ENCODE measurements around the gene EYA2. TPM values are rescaled to one million over a fixed set of nuclear protein-coding genes. Genes with fewer than 3 reads are reported as not detected.
A peak's percentile ranks its signal among the peaks of the same experiment; 100 is the strongest.

EYA2 gene
- total and polyA plus RNA-seq, 7 donors, result 1.2 to 11.8 (median 3.3) TPM

DNA sequence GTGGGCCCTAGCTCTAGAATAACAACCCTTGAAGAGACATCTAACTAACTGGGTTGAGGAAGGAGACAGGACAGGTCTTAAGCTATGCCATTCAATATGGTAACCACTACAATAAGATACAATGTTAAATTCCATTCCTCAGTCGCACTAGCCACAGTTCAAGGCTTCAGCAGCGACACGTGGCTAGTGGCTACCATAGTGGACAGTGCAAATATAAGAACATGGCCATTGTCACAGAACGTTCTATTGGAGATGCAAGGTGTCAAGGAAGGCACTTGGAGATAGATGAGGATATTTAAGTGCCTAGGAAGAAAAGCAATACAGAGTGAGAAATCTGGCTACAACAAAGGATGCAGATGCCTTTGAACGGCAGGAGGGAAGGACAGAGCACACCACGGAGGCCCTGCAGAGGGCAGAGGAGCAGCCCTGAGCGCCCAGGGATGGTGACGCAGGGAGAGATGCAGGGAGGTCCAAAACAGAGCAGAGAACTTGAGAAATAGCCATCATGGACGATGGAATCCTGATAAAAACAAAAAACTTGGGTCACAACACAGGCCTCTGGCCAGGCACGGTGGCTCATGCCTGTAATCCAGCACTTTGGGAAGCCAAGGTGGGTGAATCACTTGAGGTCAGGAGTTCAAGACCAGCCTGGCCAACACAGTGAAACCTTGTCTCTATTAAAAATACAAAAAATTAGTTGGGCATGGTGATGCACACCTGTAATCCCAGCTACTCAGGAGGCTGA is 321.2 kb downstream of the EYA2 start:
- no peak overlapping the region for H3K27ac ChIP-seq
- 91 to 97% methylated on average over 10 of the region's 10 CpGs for WGBS, 2 donors
- no peak for DNase-seq

DNA sequence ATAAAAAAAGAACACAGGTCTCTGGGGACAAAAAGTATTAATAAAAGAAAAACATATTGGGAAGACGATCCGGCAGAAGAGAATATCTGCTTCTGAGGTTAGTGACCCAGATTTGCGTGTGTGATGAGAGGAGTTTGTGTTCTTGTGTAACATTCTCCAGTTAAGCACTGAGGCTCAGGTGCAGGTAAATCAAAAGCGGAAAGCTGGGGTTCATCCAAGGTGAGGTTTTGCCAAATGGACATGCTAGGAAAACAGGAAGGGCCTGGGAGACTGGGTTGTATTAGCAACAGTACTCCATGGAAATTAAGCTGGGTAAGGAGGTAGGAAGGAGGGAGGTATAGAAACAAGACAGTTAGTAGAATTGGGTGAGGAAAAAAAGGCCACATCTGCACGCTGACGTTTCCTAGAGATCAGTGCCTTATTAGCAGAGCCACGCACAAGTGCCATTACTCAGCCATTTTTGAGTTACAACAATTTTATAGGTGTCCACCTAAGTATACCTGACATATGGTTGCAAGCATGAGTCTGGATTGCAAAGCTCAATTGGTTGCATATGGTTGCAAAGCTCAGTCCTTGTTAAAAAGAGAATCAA is 322.3 kb downstream of the EYA2 start:
- no peak for DNase-seq
- H3K27ac ChIP-seq, result no peak overlapping the region
- WGBS, 2 donors, result 88 to 95% methylated on average over 7 of the region's 7 CpGs
- peaks cover 0 to 10% (median 0%) of the 10 kb centered on the region in 4 donors for H3K4me1 ChIP-seq
- TF ChIP-seq POLR2AphosphoS5 (IDR thresholded peaks at IDR 0.05) (no peak), CTCF (IDR thresholded peaks at IDR 0.05) (no peak), POLR2A (IDR thresholded peaks at IDR 0.05) (no peak), EP300 (IDR thresholded peaks at IDR 0.05) (no peak)
- H3K4me3 ChIP-seq, result no peak overlapping the region
- H3K9me3 ChIP-seq, result no peaks in the 10 kb centered on the region
- H3K27me3 ChIP-seq, result no peaks in the 10 kb centered on the region
- H3K36me3 ChIP-seq, result peaks cover 4 to 98% (median 41%) of the 10 kb centered on the region in 4 donors
- intact Hi-C loops (cut with DNase I), result no loop called here

More for the DNA sequence above, 321.2 kb downstream of the EYA2 start:
- intact Hi-C loops (cut with DNase I), result no loop called here
- Histone ChIP-seq H3K4me1 (peaks cover 0 to 10% (median 0%) of the 10 kb centered on the region in 4 donors), H3K9me3 (no peaks in the 10 kb centered on the region), H3K27me3 (no peaks in the 10 kb centered on the region), H3K4me3 (no peak overlapping the region), H3K36me3 (peaks cover 1 to 98% (median 37%) of the 10 kb centered on the region in 4 donors)
- no peak for TF ChIP-seq CTCF (IDR thresholded peaks at IDR 0.05)
- TF ChIP-seq POLR2AphosphoS5 (IDR thresholded peaks at IDR 0.05), result no peak
- no peak for TF ChIP-seq POLR2A (IDR thresholded peaks at IDR 0.05)
- TF ChIP-seq EP300 (IDR thresholded peaks at IDR 0.05), result no peak

- H3K36me3 ChIP-seq, result peaks cover 7 to 98% (median 40%) of the 10 kb centered on the region in 4 donors
- DNase-seq, result no peak
- no peak overlapping the region for H3K4me3 ChIP-seq
- H3K27ac ChIP-seq, result no peak overlapping the region
- H3K27me3 ChIP-seq, result no peaks in the 10 kb centered on the region
- no peak for TF ChIP-seq POLR2A (IDR thresholded peaks at IDR 0.05)
- TF ChIP-seq EP300 (IDR thresholded peaks at IDR 0.05), result no peak
- TF ChIP-seq POLR2AphosphoS5 (IDR thresholded peaks at IDR 0.05), result no peak
- no peak for TF ChIP-seq CTCF (IDR thresholded peaks at IDR 0.05)
- WGBS, 2 donors, result 89 to 91% methylated on average over 12 of the region's 12 CpGs
- no peaks in the 10 kb centered on the region for H3K9me3 ChIP-seq
- H3K4me1 ChIP-seq, result peaks cover 0 to 10% (median 0%) of the 10 kb centered on the region in 4 donors
- intact Hi-C loops (cut with DNase I), result no loop called here
Observed at GRCh38 chr20:47217482-47218446, 323.1 kb downstream of the EYA2 start.

- peaks cover 13 to 98% (median 49%) of the 10 kb centered on the region in 4 donors for H3K36me3 ChIP-seq
- intact Hi-C loops (cut with DNase I), result no loop called here
- no peak overlapping the region for H3K4me3 ChIP-seq
- no peak overlapping the region for H3K27ac ChIP-seq
- WGBS, 2 donors, result 95 to 96% methylated on average over 8 of the region's 8 CpGs
- H3K27me3 ChIP-seq, result no peaks in the 10 kb centered on the region
- DNase-seq, result no peak
- TF ChIP-seq EP300 (IDR thresholded peaks at IDR 0.05), result no peak
- peak in 1 of 4 experiments; percentile 43 for TF ChIP-seq CTCF (IDR thresholded peaks at IDR 0.05)
- H3K4me1 ChIP-seq, result peaks cover 0 to 10% (median 0%) of the 10 kb centered on the region in 4 donors
- no peaks in the 10 kb centered on the region for H3K9me3 ChIP-seq
Observed at GRCh38 chr20:47220161-47220582, 325.5 kb downstream of the EYA2 start.

All from sigmoid colon (tissue), 7 donors.